Neutrophil (primary cell): ENCODE measurements around the gene LHX2.

ENCODE experiments used
- H3K27ac ChIP-seq: fragments of 200-600 bp; sonication (generic); 2 replicates; pipeline ENCODE4 v1.5.1; 2016; ENCODE audit warnings: mild to moderate bottlenecking, moderate library complexity
- H3K27me3 ChIP-seq: fragments of 200-600 bp; sonication (generic); 2 replicates; pipeline ENCODE4 v1.6.0; 2016; ENCODE audit warnings: mild to moderate bottlenecking
- H3K36me3 ChIP-seq: fragments of 200-600 bp; sonication (generic); 2 replicates; pipeline ENCODE4 v1.5.1; 2017
- H3K4me1 ChIP-seq, 2 experiments: fragments of 200-600 bp in 1 of 2; sonication (generic) in 1 of 2; 1 replicate in 1 of 2; 2 replicates in 1 of 2; pipeline versions ENCODE4 v1.5.1 to v1.6.1; 2013 to 2016; ENCODE audit warnings: low read depth in 1 of 2, low read length in 1 of 2, mild to moderate bottlenecking in 1 of 2, moderate library complexity in 1 of 2; ENCODE audit not compliant: control insufficient read depth in 1 of 2, insufficient read depth in 1 of 2
- H3K4me3 ChIP-seq, 2 experiments: fragments of 200-600 bp in 1 of 2; sonication (generic) in 1 of 2; 1 replicate in 1 of 2; 2 replicates in 1 of 2; pipeline ENCODE4 v1.5.1; 2013 to 2016; ENCODE audit warnings: low read depth in 1 of 2, low read length in 1 of 2, mild to moderate bottlenecking in 1 of 2, moderate library complexity in 1 of 2
- H3K9me3 ChIP-seq: fragments of 200-600 bp; sonication (generic); 2 replicates; pipeline ENCODE4 v1.5.1; 2016
- CTCF ChIP-seq: fragments of 200-600 bp; sonication (generic); IDR thresholded peaks from 2 replicates; pipeline ENCODE4 v1.5.1; 2016; ENCODE audit warnings: antibody characterized with exemption

LHX2 gene

GRCh38 chr9:124019771-124020519 lies 8.4 kb downstream of the LHX2 start:
- no peak for TF ChIP-seq CTCF
- no peaks in the 10 kb centered on the region for H3K36me3 ChIP-seq
- peaks cover 29 to 36% of the 10 kb centered on the region in 2 experiments for H3K4me1 ChIP-seq
- H3K27ac ChIP-seq: no peak overlapping the region
- peaks cover 100% of the 10 kb centered on the region for H3K27me3 ChIP-seq
- no peak overlapping the region for H3K4me3 ChIP-seq
- H3K9me3 ChIP-seq: no peaks in the 10 kb centered on the region

- no peak for TF ChIP-seq CTCF
- H3K36me3 ChIP-seq: no peaks in the 10 kb centered on the region
- H3K4me3 ChIP-seq: no peak overlapping the region
- no peak overlapping the region for H3K27ac ChIP-seq
- peaks cover 21 to 28% of the 10 kb centered on the region in 2 experiments for H3K4me1 ChIP-seq
- H3K9me3 ChIP-seq: no peaks in the 10 kb centered on the region
- H3K27me3 ChIP-seq: peaks cover 100% of the 10 kb centered on the region
Measured at GRCh38 chr9:124020520-124021384, 9.2 kb downstream of the LHX2 start.

GRCh38 chr9:124021385-124021769 lies 9.8 kb downstream of the LHX2 start:
- Histone ChIP-seq H3K4me1 (peaks cover 19 to 21% of the 10 kb centered on the region in 2 experiments), H3K27ac (no peak overlapping the region), H3K4me3 (no peak overlapping the region), H3K36me3 (no peaks in the 10 kb centered on the region), H3K9me3 (no peaks in the 10 kb centered on the region), H3K27me3 (peaks cover 100% of the 10 kb centered on the region)
- no peak for TF ChIP-seq CTCF

- no peaks in the 10 kb centered on the region for H3K36me3 ChIP-seq
- peaks cover 8 to 11% of the 10 kb centered on the region in 2 experiments for H3K4me1 ChIP-seq
- H3K27me3 ChIP-seq: peaks cover 100% of the 10 kb centered on the region
- no peak overlapping the region for H3K4me3 ChIP-seq
- no peak for TF ChIP-seq CTCF
- H3K27ac ChIP-seq: no peak overlapping the region
- H3K9me3 ChIP-seq: no peaks in the 10 kb centered on the region
Measured at GRCh38 chr9:124022201-124023121, 10.9 kb downstream of the LHX2 start.

GRCh38 chr9:124024107-124024506 lies 12.5 kb downstream of the LHX2 start:
- H3K9me3 ChIP-seq: no peaks in the 10 kb centered on the region
- H3K36me3 ChIP-seq: no peaks in the 10 kb centered on the region
- TF ChIP-seq CTCF: no peak
- no peak overlapping the region for H3K27ac ChIP-seq
- no peak overlapping the region for H3K4me3 ChIP-seq
- H3K27me3 ChIP-seq: peaks cover 100% of the 10 kb centered on the region
- no peaks in the 10 kb centered on the region for H3K4me1 ChIP-seq
